ENCODE data around the gene CCDC40.

DNA sequence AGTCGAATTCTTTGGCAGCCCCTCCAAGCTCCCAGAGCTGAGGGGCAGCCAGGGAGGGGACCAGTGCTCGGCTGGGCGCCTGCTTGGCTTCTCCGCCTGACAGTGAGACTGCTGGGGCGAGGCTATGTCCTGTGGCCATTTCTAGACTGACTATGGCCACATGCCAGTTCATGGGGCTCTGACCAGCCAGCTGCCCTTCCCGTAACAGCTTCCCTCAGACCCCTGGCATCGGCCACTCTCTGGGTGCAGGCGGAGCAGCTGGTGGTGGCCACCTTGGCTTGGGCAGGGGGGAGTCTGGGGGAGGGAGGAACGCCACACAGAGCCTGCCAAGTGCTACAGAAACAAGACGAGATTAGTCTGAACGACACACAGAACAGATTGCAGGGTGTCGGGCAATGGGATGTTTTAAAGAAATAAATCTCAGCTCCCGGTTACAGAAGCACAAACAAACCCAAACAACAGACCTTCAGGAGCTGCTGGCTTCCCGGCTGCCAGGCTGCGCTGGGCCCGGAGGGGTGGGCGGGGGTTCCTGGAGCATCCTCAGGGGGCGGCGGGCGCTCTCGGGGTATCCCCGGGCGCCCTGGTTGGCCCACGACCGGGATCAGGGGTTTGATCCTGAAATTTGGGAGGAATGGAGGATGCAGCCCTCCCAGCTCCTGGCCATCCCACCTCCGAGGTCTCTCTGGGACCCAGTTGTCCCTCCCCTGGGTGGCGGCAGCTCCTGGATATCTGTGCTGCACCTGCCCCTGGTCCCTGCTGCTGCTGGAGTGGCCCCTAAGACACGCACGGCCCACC lies 35.3 kb upstream of the CCDC40 start:
- no peak for TF ChIP-seq IRF2 (CRISPR knock-in tag; IDR thresholded peaks at IDR 0.05)
- TF ChIP-seq, protein P1, sequence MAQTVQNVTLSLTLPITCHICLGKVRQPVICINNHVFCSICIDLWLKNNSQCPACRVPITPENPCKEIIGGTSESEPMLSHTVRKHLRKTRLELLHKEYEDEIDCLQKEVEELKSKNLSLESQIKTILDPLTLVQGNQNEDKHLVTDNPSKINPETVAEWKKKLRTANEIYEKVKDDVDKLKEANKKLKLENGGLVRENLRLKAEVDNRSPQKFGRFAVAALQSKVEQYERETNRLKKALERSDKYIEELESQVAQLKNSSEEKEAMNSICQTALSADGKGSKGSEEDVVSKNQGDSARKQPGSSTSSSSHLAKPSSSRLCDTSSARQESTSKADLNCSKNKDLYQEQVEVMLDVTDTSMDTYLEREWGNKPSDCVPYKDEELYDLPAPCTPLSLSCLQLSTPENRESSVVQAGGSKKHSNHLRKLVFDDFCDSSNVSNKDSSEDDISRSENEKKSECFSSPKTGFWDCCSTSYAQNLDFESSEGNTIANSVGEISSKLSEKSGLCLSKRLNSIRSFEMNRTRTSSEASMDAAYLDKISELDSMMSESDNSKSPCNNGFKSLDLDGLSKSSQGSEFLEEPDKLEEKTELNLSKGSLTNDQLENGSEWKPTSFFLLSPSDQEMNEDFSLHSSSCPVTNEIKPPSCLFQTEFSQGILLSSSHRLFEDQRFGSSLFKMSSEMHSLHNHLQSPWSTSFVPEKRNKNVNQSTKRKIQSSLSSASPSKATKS (CRISPR knock-in tag; IDR thresholded peaks at IDR 0.05): no peak
- TF ChIP-seq, protein P2, sequence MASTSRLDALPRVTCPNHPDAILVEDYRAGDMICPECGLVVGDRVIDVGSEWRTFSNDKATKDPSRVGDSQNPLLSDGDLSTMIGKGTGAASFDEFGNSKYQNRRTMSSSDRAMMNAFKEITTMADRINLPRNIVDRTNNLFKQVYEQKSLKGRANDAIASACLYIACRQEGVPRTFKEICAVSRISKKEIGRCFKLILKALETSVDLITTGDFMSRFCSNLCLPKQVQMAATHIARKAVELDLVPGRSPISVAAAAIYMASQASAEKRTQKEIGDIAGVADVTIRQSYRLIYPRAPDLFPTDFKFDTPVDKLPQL (IDR thresholded peaks at IDR 0.05; ENCODE audit: extremely low read depth, insufficient read length): no peak
- no peak for TF ChIP-seq HNRNPLL (IDR thresholded peaks at IDR 0.05; ENCODE audit: low read depth, low read length, poor library complexity, severe bottlenecking)

All from K562 (cell line).